Nephron progenitor cell (in vitro differentiated cells): ENCODE results near the gene BANP.
A peak's percentile ranks its signal among the peaks of the same experiment; 100 is the strongest.
"Not testable (repeated sequence)": the region's sequence is repeated elsewhere in the genome, so short reads cannot be mapped to it uniquely, and the experiment has no call there.

ENCODE experiments used
- DNase-seq: peaks from one replicate; pipeline ENCODE4 v3.0.0; 2021
- H3K27ac Mint-ChIP-seq: 2 replicates; pipeline ENCODE4 v1.8.0; 2021; ENCODE audit warnings: mild to moderate bottlenecking, moderate library complexity, mixed read lengths
- H3K27me3 Mint-ChIP-seq: 2 replicates; pipeline ENCODE4 v1.8.0; 2021; ENCODE audit warnings: mild to moderate bottlenecking, low read depth, mixed read lengths; ENCODE audit not compliant: poor library complexity
- H3K36me3 Mint-ChIP-seq: 2 replicates; pipeline ENCODE4 v1.8.0; 2021; ENCODE audit warnings: low read depth, mixed read lengths
- H3K4me1 Mint-ChIP-seq: 2 replicates; pipeline ENCODE4 v1.8.0; 2021; ENCODE audit warnings: mixed read lengths
- H3K4me3 Mint-ChIP-seq: 2 replicates; pipeline ENCODE4 v1.8.0; 2021; ENCODE audit warnings: mild to moderate bottlenecking, moderate library complexity, mixed read lengths
- H3K9me3 Mint-ChIP-seq: 2 replicates; pipeline ENCODE4 v1.8.0; 2021; ENCODE audit warnings: mild to moderate bottlenecking, moderate library complexity, mixed read lengths
- TF ChIP-seq, protein P1 (sequence below): fragments of 200-600 bp; sonication (generic); IDR thresholded peaks from 2 replicates; pipeline ENCODE4 v1.5.0; 2021; ENCODE audit warnings: antibody characterized with exemption

Gene BANP

DNA sequence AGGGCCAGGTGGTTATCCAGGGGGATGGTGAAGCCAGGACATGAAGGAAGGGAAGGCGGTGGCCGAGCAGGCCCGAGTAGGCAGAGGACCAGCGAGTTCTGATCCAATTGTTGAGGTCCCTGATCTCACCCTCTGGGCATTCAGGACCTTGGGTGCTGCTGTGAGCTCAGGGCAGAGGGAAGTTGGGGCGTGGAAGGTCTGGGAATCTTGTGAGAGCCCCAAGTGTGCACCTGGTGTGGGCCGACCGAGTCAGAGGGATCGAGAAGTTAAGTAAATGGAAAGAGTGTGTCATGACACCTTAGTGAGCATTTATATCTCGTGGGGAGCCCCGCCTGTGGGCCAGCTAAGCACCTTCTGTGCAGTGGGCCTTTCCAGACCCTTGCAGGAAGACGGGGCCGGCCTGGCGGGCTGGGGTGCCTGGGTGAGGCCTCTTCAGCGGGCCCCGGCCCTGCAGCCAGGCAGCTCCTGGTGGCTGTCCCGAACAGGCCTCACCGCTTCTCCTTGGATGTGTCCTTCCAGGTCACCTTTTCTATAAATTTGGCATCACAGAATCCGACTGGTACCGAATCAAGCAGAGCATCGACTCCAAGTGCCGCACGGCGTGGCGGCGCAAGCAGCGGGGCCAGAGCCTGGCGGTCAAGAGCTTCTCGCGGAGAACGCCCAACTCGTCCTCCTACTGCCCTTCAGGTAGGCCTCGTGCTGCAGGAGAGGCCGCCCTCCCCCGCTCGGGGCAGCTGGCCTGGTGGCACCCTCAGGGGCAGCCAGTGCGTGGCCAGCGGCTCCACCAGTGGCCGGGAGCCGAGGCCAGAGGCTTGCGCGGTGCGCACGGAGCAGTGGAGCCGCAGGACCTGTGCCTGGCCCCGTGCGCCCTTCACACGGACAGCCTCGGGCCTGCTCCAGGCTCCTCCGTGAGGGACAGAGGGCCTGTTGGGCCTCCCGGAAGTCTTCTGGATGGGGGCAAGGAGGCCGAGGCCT, 76.0 kb downstream of the BANP start:
- Mint-ChIP-seq H3K4me3 (no peak overlapping the region), H3K27me3 (no peaks in the 10 kb centered on the region), H3K27ac (peak overlapping the region; percentile 74), H3K9me3 (no peaks in the 10 kb centered on the region), H3K4me1 (peaks cover 32% of the 10 kb centered on the region), H3K36me3 (peaks cover 28% of the 10 kb centered on the region)
- DNase-seq, result no peak
- TF ChIP-seq, protein P1, sequence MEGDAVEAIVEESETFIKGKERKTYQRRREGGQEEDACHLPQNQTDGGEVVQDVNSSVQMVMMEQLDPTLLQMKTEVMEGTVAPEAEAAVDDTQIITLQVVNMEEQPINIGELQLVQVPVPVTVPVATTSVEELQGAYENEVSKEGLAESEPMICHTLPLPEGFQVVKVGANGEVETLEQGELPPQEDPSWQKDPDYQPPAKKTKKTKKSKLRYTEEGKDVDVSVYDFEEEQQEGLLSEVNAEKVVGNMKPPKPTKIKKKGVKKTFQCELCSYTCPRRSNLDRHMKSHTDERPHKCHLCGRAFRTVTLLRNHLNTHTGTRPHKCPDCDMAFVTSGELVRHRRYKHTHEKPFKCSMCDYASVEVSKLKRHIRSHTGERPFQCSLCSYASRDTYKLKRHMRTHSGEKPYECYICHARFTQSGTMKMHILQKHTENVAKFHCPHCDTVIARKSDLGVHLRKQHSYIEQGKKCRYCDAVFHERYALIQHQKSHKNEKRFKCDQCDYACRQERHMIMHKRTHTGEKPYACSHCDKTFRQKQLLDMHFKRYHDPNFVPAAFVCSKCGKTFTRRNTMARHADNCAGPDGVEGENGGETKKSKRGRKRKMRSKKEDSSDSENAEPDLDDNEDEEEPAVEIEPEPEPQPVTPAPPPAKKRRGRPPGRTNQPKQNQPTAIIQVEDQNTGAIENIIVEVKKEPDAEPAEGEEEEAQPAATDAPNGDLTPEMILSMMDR, result no peak

DNA sequence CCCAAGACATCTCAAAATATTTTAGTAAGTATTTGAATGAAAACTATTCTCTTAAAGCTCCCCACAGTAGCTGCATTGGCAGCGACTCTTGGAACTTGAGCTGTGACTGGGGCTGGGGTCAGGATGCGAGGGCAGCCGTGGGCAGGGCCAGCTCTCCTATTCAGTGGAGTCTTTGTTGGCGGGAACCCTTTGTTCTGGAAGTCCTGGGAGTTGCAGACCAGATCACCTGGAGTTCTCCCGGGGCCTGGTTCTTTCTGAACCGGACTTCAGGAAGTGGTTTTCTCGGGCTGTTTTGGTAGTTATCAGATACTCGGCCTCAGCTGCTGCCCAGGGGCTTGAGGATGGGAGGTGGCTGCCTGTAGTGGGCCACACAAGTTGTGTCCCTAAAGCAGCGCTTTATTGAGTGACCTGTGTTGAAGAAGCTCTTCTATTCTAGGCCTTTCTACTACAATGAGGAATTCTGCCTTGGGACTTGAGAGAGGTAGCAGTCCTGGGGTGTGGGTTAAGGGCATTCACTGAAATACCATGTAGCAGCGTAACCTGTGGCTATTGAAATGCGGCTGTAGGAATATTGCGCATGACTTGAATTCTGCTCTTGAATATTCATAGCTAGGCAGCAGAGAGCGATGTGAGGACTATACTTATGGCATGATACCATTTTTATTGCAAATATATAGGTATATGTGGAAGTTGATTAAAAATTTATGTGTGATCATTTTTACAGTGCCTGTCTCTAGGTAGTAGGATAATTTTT, 77.1 kb downstream of the BANP start:
- peaks cover 28% of the 10 kb centered on the region for H3K36me3 Mint-ChIP-seq
- not testable (repeated sequence) for H3K4me3 Mint-ChIP-seq, H3K9me3 Mint-ChIP-seq, DNase-seq, H3K27me3 Mint-ChIP-seq
- peak overlapping the region; percentile 64 for H3K27ac Mint-ChIP-seq
- peaks cover 26% of the 10 kb centered on the region for H3K4me1 Mint-ChIP-seq

DNA sequence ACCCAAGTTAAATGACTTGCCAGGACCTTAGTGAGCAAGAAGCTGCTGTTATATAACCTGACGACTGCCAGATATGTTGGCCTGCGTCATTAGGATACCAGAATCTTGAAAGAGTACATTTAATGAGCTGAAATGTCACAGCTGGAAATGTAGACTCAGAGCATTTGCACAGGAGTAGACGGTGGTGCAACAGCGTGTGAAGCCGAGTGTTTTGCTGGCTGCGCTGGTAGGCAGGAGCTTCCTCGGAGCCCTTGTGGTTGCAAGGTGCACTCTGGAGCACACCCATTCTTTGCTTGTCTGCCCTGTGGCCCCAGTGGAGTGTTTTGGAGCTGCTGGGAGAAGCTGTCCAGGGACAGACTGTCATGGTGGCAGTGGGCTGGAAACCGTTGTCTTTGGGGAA, 79.3 kb downstream of the BANP start:
- Mint-ChIP-seq H3K27ac (no peak overlapping the region), H3K9me3 (no peaks in the 10 kb centered on the region), H3K4me3 (no peak overlapping the region), H3K36me3 (peaks cover 37% of the 10 kb centered on the region), H3K4me1 (peaks cover 17% of the 10 kb centered on the region), H3K27me3 (peaks cover under 1% of the 10 kb centered on the region)
- TF ChIP-seq, protein P1, result no peak
- no peak for DNase-seq

DNA sequence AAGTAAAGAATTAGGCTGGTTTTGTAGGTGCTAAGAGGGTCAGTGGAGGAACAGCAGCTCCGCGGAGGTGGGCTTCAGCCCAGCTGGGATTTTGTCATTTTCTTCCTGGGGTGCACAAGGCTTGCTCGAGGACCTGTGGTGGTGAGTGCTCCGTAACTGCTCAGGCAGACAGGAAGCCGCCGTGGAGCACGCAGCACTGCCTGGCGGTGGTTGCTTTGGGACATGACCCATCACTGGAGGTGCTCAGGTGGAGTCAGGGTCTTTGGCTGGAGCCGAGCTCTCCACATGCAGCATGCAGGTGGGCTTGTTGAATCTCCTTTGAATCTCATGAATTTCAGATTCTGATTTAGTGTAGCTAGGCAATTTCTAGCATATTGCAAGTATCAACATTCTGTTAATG, 79.7 kb downstream of the BANP start:
- not testable (repeated sequence) for H3K27ac Mint-ChIP-seq, H3K27me3 Mint-ChIP-seq, H3K4me3 Mint-ChIP-seq, H3K9me3 Mint-ChIP-seq, DNase-seq
- Mint-ChIP-seq H3K4me1 (peaks cover 17% of the 10 kb centered on the region), H3K36me3 (peaks cover 42% of the 10 kb centered on the region)

DNA sequence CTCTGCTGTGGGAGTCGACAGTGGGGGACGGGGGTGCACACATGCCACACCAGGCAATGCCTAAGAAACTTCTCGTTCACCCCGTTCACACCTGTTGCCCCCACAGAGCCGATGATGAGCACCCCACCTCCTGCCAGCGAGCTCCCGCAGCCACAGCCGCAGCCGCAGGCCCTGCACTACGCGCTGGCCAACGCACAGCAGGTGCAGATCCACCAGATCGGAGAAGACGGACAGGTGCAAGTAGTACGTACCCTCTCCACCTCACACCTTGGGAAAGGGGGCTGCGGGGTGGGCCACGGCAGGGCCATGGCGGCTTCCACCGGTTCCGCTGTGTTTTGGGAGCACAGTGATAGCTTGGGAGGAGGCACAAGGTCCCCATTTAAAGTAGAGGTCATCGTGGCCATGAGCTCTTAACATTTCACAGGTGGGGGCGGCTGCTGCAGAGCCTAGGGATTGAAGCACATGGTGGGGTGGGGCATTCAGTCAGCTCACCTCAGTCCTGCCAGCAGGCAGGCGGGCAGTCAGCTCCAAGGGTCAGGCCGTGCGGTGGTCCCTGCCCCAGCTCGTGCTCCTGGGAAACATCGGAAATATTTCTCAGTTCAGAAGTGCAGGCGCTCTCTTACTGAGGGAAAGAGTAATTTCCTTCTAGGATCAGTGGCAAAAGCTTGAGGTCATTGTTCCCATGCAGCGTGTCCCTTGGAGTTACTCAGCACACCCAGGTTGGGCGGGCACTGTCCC, 81.9 kb downstream of the BANP start:
- H3K36me3 Mint-ChIP-seq, result peaks cover 38% of the 10 kb centered on the region
- not testable (repeated sequence) for H3K27ac Mint-ChIP-seq, H3K9me3 Mint-ChIP-seq, H3K4me3 Mint-ChIP-seq, H3K27me3 Mint-ChIP-seq, DNase-seq, H3K4me1 Mint-ChIP-seq

DNA sequence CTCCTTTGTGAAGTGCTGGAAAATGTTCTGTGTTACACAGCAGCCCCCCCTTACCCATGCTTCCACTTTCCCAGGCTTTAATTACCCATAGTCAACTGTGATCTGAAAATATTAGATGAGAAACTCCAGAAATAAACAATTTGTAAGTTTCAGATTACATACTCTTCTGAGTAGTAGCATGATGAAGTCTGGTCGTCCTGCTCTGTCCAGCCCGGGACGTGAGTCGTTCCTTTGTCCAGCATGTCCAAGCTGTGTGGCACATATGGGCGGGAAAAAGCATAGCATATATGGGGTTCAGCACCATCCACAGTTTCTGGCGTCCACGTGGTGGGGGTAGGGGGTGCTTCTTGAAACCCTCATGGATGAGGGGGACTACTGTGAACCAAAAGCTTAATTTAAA, 83.5 kb downstream of the BANP start:
- Mint-ChIP-seq H3K27ac (no peak overlapping the region), H3K27me3 (peaks cover 2% of the 10 kb centered on the region), H3K4me3 (no peak overlapping the region), H3K4me1 (no peaks in the 10 kb centered on the region), H3K9me3 (no peaks in the 10 kb centered on the region), H3K36me3 (peaks cover 30% of the 10 kb centered on the region)
- TF ChIP-seq, protein P1, result no peak
- DNase-seq, result no peak

DNA sequence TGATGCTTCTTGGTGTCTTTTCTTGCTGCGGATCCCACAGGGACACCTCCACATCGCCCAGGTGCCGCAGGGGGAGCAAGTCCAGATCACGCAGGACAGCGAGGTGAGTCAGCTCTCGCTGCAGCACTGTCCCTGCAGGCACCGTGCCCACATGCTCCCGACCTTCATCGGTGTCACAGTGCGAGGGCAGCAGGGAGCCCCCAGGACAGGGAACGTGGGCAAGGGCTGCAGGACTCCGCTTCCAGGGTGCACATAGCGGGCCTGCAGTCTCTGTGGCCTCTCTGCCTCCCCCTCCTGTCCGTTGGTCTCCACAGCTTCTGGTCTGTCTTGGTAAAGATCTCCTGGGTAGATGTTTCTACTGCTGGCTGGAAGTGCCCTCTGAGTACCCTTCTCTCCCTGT, 84.1 kb downstream of the BANP start:
- H3K9me3 Mint-ChIP-seq, result no peaks in the 10 kb centered on the region
- H3K36me3 Mint-ChIP-seq, result peaks cover 29% of the 10 kb centered on the region
- peaks cover 3% of the 10 kb centered on the region for H3K4me1 Mint-ChIP-seq
- H3K27ac Mint-ChIP-seq, result no peak overlapping the region
- H3K4me3 Mint-ChIP-seq, result no peak overlapping the region
- TF ChIP-seq, protein P1, result no peak
- no peak for DNase-seq
- peaks cover 2% of the 10 kb centered on the region for H3K27me3 Mint-ChIP-seq

DNA sequence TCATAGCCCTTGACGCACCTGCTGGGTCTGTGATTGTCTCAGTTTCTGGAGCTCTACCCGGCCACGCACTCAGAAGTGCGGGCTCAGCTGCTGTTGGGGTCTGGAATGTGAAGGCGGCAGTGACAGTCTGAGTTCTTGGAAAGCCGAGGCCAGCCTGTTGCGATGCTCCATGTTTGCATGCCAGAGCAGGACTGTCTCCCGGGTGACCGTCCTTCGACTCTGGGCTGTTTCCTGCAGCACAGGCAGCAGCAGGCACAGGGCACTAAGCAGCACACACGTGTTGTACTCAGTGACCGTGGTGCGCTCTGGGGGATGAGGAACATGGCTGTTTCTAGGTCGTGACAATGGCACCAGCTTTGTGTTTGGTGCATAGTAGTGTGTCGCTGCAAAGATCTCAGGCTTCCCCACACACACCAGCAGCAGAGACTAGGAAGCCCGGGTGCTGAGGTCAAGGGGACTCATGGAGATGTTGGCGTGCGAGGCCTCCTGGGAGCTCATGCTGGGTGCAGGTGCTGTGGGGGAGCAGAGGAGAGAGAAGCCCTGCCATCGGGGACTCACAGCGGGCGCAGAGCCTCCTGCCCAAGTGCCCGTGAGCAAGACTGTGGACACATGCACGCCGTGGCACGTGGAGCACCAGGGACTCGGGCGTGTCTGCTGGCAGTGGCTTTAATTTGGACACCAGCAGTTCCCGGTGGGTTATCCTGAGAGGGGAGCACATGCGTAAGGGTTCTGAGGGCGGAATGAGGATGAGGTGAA, 84.8 kb downstream of the BANP start:
- peaks cover 31% of the 10 kb centered on the region for H3K36me3 Mint-ChIP-seq
- peaks cover 11% of the 10 kb centered on the region for H3K4me1 Mint-ChIP-seq
- peak overlapping the region; percentile 56 for H3K27ac Mint-ChIP-seq
- not testable (repeated sequence) for DNase-seq, H3K9me3 Mint-ChIP-seq, H3K4me3 Mint-ChIP-seq, H3K27me3 Mint-ChIP-seq

DNA sequence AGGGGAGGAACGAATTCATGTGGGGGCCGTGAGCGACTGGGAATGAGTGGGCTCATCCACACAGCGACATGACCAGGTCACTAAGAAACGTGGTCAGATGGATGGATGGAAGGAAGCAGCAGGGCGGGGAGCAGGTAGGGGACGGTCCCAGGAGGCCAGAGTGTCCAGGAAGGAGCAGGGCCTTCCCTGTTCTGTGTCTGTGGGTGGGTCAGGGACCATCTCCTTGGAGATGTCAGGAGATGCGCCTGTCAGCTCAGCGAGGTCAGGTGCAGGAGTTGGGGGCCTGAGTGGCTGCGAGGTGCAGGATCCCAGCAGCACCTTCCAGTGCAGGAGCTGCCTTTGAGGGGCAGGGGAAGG, 85.4 kb downstream of the BANP start:
- H3K27me3 Mint-ChIP-seq, DNase-seq, H3K9me3 Mint-ChIP-seq, H3K4me3 Mint-ChIP-seq: not testable (repeated sequence)
- Mint-ChIP-seq H3K4me1 (peaks cover 12% of the 10 kb centered on the region), H3K27ac (peak overlapping the region; percentile 56), H3K36me3 (peaks cover 33% of the 10 kb centered on the region)
